Mesendoderm (in vitro differentiated cells): ENCODE data around the gene FAM89A.
"Not testable (repeated sequence)": the region's sequence is repeated elsewhere in the genome, so short reads cannot be mapped to it uniquely, and the experiment has no call there.

Source experiments
- DNase-seq: peaks from one replicate; pipeline ENCODE4 v3.0.0; 2013
- H2AK5ac ChIP-seq: 2 replicates; pipeline ENCODE4 v1.6.1; 2013; ENCODE audit warnings: low read length, inconsistent platforms
- H2BK120ac ChIP-seq: 2 replicates; pipeline ENCODE4 v1.6.1; 2013; ENCODE audit warnings: low read depth, mild to moderate bottlenecking, low read length, moderate library complexity, mixed read lengths
- H2BK15ac ChIP-seq: replicated peaks from 2 replicates; pipeline ENCODE4 v1.6.1; 2013; ENCODE audit warnings: low read depth, mild to moderate bottlenecking, moderate library complexity
- H2BK5ac ChIP-seq: 2 replicates; pipeline ENCODE4 v1.6.1; 2013; ENCODE audit warnings: low read length, inconsistent platforms
- H3K18ac ChIP-seq: 2 replicates; pipeline ENCODE4 v1.6.1; 2013; ENCODE audit warnings: mild to moderate bottlenecking, low read length, mixed read lengths
- H3K23ac ChIP-seq: one replicate; pipeline ENCODE4 v1.6.1; 2013; ENCODE audit warnings: low read length
- H3K27ac ChIP-seq: 2 replicates; pipeline ENCODE4 v1.5.1; 2013; ENCODE audit warnings: low read depth, mild to moderate bottlenecking, inconsistent platforms, low read length, moderate library complexity
- H3K27me3 ChIP-seq: 2 replicates; pipeline ENCODE4 v1.6.1; 2013; ENCODE audit warnings: low read length, control low read depth, mild to moderate bottlenecking, inconsistent platforms; ENCODE audit not compliant: insufficient read depth, poor library complexity
- H3K36me3 ChIP-seq: 2 replicates; pipeline ENCODE4 v1.6.1; 2013; ENCODE audit warnings: low read length, inconsistent platforms; ENCODE audit not compliant: control insufficient read depth, insufficient read depth
- H3K4ac ChIP-seq: one replicate; pipeline ENCODE4 v1.6.1; 2013; ENCODE audit warnings: low read depth, mild to moderate bottlenecking, low read length, moderate library complexity
- H3K4me1 ChIP-seq: 2 replicates; pipeline ENCODE4 v1.6.1; 2013; ENCODE audit warnings: low read depth, low read length, inconsistent platforms; ENCODE audit not compliant: control insufficient read depth
- H3K4me2 ChIP-seq: 2 replicates; pipeline ENCODE4 v1.6.1; 2013; ENCODE audit warnings: low read length
- H3K4me3 ChIP-seq: 2 replicates; pipeline ENCODE4 v1.5.1; 2013; ENCODE audit warnings: mild to moderate bottlenecking, low read length
- H3K56ac ChIP-seq: one replicate; pipeline ENCODE4 v1.6.1; 2013; ENCODE audit warnings: low read length
- H3K79me1 ChIP-seq: 2 replicates; pipeline ENCODE4 v1.6.1; 2013; ENCODE audit warnings: low read length, inconsistent platforms
- H3K79me2 ChIP-seq: 2 replicates; pipeline ENCODE4 v1.6.1; 2013; ENCODE audit warnings: mild to moderate bottlenecking, low read length; ENCODE audit not compliant: control insufficient read depth, insufficient read depth
- H3K9ac ChIP-seq: 2 replicates; pipeline ENCODE4 v1.6.1; 2013; ENCODE audit warnings: low read length, inconsistent platforms
- H4K5ac ChIP-seq: one replicate; pipeline ENCODE4 v1.6.1; 2013; ENCODE audit warnings: low read length
- H4K8ac ChIP-seq: one replicate; pipeline ENCODE4 v1.6.1; 2013; ENCODE audit warnings: low read depth, mild to moderate bottlenecking, control low read depth, low read length, moderate library complexity
- WGBS: extraction: QIAGEN DNeasy Blood & Tissue Kit; methylation state at CpG from one replicate; pipeline ENCODE4 v1.1.7; 2013; ENCODE audit warnings: low lambda C conversion rate, missing lambda C conversion rate; ENCODE audit not compliant: insufficient coverage; ENCODE audit errors: extremely low coverage; 5-methylcytosine and 5-hydroxymethylcytosine counted together

FAM89A gene

DNA sequence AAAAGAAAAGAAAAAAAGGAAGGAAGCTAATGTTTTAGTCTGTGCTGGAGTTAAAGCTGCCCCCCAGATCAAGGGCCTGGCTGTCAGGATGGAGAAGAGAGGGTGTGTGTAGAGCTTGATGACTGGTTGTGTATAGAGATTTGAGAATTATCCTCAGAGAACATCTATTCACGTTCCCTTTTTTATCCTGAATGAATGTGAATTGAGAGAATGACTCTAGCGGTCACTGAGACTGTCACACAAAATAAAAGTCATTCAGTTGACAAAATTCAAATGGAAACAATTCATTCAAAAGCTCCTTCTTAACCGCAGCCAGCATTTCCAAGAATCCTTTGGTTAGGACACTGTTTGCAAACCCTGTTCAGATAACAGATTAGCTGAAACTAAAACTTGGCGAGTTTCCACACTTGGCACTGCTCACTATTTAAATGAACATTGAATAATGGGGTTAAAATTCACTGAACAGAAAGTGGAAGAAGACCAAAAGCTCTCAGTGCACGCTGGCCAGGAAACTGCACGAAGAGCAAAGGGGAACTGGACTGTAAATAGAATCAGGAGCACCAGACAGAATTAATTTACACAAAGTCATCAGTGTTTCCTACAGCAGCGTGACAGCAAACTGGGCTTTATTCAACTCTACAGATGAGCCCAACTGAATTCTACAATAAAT is 13.6 kb upstream of the FAM89A start:
- Histone ChIP-seq H3K4me1 (no peaks in the 10 kb centered on the region), H2BK120ac (no peak overlapping the region), H3K18ac (no peak overlapping the region), H2BK15ac (no peak overlapping the region), H2AK5ac (no peak overlapping the region), H3K36me3 (no peaks in the 10 kb centered on the region), H4K8ac (no peak overlapping the region), H3K79me1 (no peaks in the 10 kb centered on the region), H3K4me2 (no peak overlapping the region), H3K27me3 (no peaks in the 10 kb centered on the region), H3K56ac (no peak overlapping the region), H3K4ac (no peak overlapping the region), H4K5ac (no peak overlapping the region), H3K4me3 (no peak overlapping the region), H3K23ac (no peak overlapping the region), H3K79me2 (no peaks in the 10 kb centered on the region), H3K9ac (no peak overlapping the region), H3K27ac (no peak overlapping the region), H2BK5ac (no peak overlapping the region)
- DNase-seq, result no peak
- WGBS, result no CpG with 5 or more reads among the region's 7 CpGs

DNA sequence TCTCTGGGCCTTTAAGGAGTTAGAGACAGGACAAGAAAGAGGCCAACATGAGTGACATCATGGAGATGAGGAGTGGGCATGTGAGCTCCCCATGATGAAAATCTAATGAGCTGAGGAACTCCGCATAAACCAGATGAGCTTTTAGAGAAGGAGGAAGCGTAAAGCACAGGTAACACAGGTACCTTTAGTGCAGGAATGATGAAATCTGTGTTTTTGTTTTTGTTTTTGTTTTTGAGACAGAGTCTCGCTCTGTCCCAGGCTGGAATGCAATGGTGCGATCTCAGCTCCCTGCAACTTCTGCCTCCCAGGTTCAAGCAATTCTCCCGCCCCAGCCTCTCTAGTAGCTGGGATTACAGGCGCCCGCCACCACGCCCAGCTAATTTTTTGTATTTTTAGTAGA is 12.7 kb upstream of the FAM89A start:
- Histone ChIP-seq H2BK15ac (no peak overlapping the region), H3K56ac (no peak overlapping the region), H3K79me2 (no peaks in the 10 kb centered on the region), H2BK5ac (no peak overlapping the region), H3K4me1 (no peaks in the 10 kb centered on the region), H3K9ac (no peak overlapping the region), H3K4ac (no peak overlapping the region), H4K8ac (no peak overlapping the region), H2BK120ac (no peak overlapping the region), H3K4me2 (no peak overlapping the region), H2AK5ac (no peak overlapping the region), H3K36me3 (no peaks in the 10 kb centered on the region), H3K27me3 (no peaks in the 10 kb centered on the region), H3K4me3 (no peak overlapping the region), H3K18ac (no peak overlapping the region), H3K79me1 (no peaks in the 10 kb centered on the region), H3K27ac (no peak overlapping the region), H3K23ac (no peak overlapping the region), H4K5ac (no peak overlapping the region)
- no CpG with 5 or more reads among the region's 8 CpGs for WGBS
- no peak for DNase-seq

GRCh38 chr1:231050932-231051331 is 10.9 kb upstream of the FAM89A start:
- not testable (repeated sequence) for H4K5ac ChIP-seq, H2BK120ac ChIP-seq, H3K4me1 ChIP-seq, H2AK5ac ChIP-seq, H3K27ac ChIP-seq, H3K4me2 ChIP-seq, H3K4me3 ChIP-seq, H4K8ac ChIP-seq, H3K9ac ChIP-seq, H3K18ac ChIP-seq, H3K27me3 ChIP-seq, H3K23ac ChIP-seq, H3K56ac ChIP-seq, H3K4ac ChIP-seq, H3K79me2 ChIP-seq, H2BK15ac ChIP-seq, H3K79me1 ChIP-seq, H2BK5ac ChIP-seq, DNase-seq, H3K36me3 ChIP-seq
- no CpG with 5 or more reads among the region's 9 CpGs for WGBS

DNA sequence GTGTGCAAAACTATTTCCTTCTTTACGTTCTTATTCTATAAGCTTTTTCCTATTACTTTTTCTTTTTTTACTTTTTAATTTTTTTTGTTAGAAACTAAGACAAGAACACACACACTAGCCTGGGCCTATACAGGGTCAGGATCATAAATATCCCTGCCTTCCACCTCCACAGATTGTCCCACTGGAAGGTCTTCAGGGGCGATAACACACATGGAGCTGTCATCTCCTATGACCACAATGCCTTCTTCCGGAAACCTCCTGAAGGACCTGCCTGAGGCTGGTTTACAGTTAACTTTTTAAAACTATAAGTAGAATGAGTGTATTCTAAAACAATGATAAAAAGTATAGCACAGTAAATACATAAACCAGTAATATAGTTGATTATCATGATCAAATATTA is 10.3 kb upstream of the FAM89A start:
- no peak for DNase-seq
- H3K4me3 ChIP-seq, result no peak overlapping the region
- H3K4ac ChIP-seq, result no peak overlapping the region
- H3K4me2 ChIP-seq, result no peak overlapping the region
- H2AK5ac ChIP-seq, result no peak overlapping the region
- H4K8ac ChIP-seq, result no peak overlapping the region
- H3K27me3 ChIP-seq, result peaks cover 4% of the 10 kb centered on the region
- no peak overlapping the region for H2BK15ac ChIP-seq
- H3K4me1 ChIP-seq, result no peaks in the 10 kb centered on the region
- no peaks in the 10 kb centered on the region for H3K79me1 ChIP-seq
- no peak overlapping the region for H4K5ac ChIP-seq
- WGBS, result 100% methylated on average over 1 of the region's 3 CpGs
- H2BK120ac ChIP-seq, result no peak overlapping the region
- no peak overlapping the region for H3K56ac ChIP-seq
- H2BK5ac ChIP-seq, result no peak overlapping the region
- H3K23ac ChIP-seq, result no peak overlapping the region
- H3K9ac ChIP-seq, result no peak overlapping the region
- no peak overlapping the region for H3K18ac ChIP-seq
- H3K27ac ChIP-seq, result no peak overlapping the region
- no peaks in the 10 kb centered on the region for H3K79me2 ChIP-seq
- H3K36me3 ChIP-seq, result no peaks in the 10 kb centered on the region

DNA sequence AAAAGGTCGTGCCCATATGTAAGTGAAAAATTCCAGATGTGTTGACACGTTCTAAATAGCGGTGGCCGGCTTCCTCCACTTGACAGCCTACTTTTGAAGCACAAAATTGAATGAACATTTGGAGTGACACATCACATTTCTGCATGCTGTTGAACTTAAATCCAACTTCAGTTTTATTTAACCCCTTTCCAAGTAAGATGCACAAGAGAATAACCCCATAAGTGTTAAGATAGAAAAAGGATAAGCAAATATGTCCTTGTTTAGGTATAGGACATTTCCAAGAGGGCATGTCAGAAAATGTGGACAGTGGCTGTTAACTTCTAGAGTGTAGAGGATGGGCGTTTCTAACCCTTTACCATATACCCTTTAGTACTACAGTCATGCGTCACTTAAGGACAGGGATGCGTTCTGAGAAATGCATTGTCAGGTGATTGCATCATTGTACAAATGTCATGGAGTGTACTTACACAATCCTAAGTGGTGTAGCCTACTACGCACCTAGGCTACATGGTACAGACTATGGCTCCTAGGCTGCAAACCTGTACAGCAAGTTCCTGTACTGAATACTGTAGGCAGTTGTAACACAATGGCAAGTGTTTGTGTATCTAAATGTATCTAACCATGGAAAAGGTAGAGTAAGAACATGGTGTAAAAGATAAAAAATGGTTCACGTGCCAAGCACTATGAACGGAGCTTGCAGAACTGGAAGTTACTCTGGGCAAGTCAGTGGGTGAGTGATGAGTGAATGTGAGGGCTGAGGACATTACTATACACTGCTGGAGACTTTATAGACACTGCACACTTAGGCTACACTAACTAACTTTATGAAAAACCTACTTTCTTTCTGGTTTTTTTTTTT is 9.3 kb upstream of the FAM89A start:
- H3K4me3 ChIP-seq, result no peak overlapping the region
- no peak overlapping the region for H3K4ac ChIP-seq
- no peak overlapping the region for H2BK5ac ChIP-seq
- no peaks in the 10 kb centered on the region for H3K79me1 ChIP-seq
- no peak overlapping the region for H3K4me2 ChIP-seq
- H3K23ac ChIP-seq, result no peak overlapping the region
- H3K27me3 ChIP-seq, result peaks cover 6% of the 10 kb centered on the region
- no peak overlapping the region for H4K8ac ChIP-seq
- H3K4me1 ChIP-seq, result no peaks in the 10 kb centered on the region
- no peak overlapping the region for H2BK15ac ChIP-seq
- H4K5ac ChIP-seq, result no peak overlapping the region
- H3K36me3 ChIP-seq, result no peaks in the 10 kb centered on the region
- H3K56ac ChIP-seq, result no peak overlapping the region
- no CpG with 5 or more reads among the region's 10 CpGs for WGBS
- H3K27ac ChIP-seq, result no peak overlapping the region
- H3K79me2 ChIP-seq, result no peaks in the 10 kb centered on the region
- no peak overlapping the region for H3K18ac ChIP-seq
- no peak for DNase-seq
- H2AK5ac ChIP-seq, result no peak overlapping the region
- H2BK120ac ChIP-seq, result no peak overlapping the region
- no peak overlapping the region for H3K9ac ChIP-seq
